Nephron (organoid): ENCODE data around the gene ARHGAP6.

Source experiments
- H3K27ac Mint-ChIP-seq, 3 experiments: 2 replicates each; pipeline ENCODE4 v1.8.0; 2020; ENCODE audit warnings: mixed read lengths in 3 of 3, mild to moderate bottlenecking in 2 of 3, moderate library complexity in 1 of 3
- H3K27me3 Mint-ChIP-seq: 2 replicates; pipeline ENCODE4 v1.8.0; 2021; ENCODE audit warnings: low read depth, mild to moderate bottlenecking, moderate library complexity, mixed read lengths
- H3K36me3 Mint-ChIP-seq: 2 replicates; pipeline ENCODE4 v1.8.0; 2020; ENCODE audit warnings: low read depth, mixed read lengths
- H3K4me1 Mint-ChIP-seq: 2 replicates; pipeline ENCODE4 v1.8.0; 2020; ENCODE audit warnings: mixed read lengths
- H3K4me3 Mint-ChIP-seq, 3 experiments: 2 replicates each; pipeline ENCODE4 v1.8.0; 2020; ENCODE audit warnings: mild to moderate bottlenecking in 3 of 3, mixed read lengths in 3 of 3, moderate library complexity in 2 of 3
- H3K9me3 Mint-ChIP-seq: 2 replicates; pipeline ENCODE4 v1.8.0; 2020; ENCODE audit warnings: mixed read lengths
- TF ChIP-seq, protein P1 (sequence below), 3 experiments: fragments of 200-600 bp; sonication (generic); IDR thresholded peaks; one replicate each; pipeline ENCODE4 v1.5.0; 2021; ENCODE audit warnings: antibody characterized with exemption in 3 of 3; ENCODE audit not compliant: unreplicated experiment in 3 of 3

The ARHGAP6 gene

DNA sequence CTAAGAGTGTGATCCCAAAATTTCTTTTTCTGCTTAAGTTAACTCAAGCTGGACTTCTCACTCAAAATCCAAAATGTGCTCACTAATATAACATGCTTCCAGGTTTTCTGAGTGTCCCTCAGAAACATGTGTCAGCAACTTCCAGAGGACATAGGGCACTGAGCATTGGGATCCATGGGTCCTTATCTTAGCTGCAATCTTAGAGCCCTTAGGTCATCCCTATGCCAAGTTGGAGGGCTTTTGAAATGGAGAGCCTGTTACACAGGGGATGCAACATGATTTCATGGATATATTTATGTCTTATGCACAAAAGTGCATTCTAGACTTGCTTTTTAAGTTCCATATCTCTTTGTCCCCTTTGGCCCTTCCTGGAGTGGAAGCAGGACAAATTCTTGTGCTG lies 566.3 kb downstream of the ARHGAP6 start:
- Mint-ChIP-seq H3K9me3 (peaks cover 3% of the 10 kb centered on the region), H3K4me3 (no peak overlapping the region), H3K27ac (no peak overlapping the region), H3K27me3 (no peaks in the 10 kb centered on the region), H3K36me3 (no peaks in the 10 kb centered on the region), H3K4me1 (peaks cover 21% of the 10 kb centered on the region)
- TF ChIP-seq, protein P1, sequence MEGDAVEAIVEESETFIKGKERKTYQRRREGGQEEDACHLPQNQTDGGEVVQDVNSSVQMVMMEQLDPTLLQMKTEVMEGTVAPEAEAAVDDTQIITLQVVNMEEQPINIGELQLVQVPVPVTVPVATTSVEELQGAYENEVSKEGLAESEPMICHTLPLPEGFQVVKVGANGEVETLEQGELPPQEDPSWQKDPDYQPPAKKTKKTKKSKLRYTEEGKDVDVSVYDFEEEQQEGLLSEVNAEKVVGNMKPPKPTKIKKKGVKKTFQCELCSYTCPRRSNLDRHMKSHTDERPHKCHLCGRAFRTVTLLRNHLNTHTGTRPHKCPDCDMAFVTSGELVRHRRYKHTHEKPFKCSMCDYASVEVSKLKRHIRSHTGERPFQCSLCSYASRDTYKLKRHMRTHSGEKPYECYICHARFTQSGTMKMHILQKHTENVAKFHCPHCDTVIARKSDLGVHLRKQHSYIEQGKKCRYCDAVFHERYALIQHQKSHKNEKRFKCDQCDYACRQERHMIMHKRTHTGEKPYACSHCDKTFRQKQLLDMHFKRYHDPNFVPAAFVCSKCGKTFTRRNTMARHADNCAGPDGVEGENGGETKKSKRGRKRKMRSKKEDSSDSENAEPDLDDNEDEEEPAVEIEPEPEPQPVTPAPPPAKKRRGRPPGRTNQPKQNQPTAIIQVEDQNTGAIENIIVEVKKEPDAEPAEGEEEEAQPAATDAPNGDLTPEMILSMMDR (IDR thresholded peaks at IDR 0.05; ENCODE audit: unreplicated experiment in 3 of 3) = no peak

DNA sequence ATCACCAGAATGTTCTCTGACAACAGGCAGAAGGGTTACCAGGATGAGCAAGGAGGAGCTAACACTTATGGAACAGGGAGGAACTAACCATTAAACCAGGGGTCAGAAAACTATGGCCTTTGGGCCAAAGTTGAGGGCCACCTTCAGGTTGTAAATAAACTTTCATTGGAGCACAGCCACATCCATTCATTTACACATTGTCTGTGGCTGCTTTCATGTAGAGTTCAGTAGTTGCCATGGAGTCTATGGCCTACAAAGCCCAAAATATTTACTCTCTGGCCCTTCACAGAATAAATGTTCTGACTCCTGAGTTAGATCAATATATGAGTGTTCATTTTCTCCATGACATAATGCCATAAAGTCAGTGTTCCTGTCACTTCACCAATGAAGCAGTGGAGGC lies 567.8 kb downstream of the ARHGAP6 start:
- Mint-ChIP-seq H3K36me3 (no peaks in the 10 kb centered on the region), H3K4me3 (no peak overlapping the region), H3K9me3 (peaks cover 3% of the 10 kb centered on the region), H3K4me1 (peaks cover 21% of the 10 kb centered on the region), H3K27me3 (no peaks in the 10 kb centered on the region), H3K27ac (no peak overlapping the region)
- TF ChIP-seq, protein P1 (IDR thresholded peaks at IDR 0.05; ENCODE audit: unreplicated experiment in 3 of 3) = no peak

DNA sequence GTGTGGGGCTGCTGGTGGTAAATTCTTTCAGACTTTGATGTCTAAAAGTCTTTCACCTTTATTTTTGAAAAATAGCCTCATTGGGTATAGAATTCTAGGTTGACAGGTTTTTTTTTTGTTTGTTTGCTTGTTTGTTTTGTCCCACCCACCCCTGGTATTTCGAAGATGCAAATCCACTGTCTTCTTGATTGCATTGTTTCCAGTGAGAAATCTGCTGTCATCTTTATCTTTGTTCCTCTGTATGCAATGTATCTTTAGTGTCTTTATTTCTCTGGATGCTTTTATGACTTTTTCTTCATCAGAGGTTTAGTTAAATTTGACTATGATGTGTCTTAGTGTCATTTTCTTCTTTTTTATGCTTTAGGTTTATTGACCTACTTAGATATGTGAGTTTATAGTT lies 575.9 kb downstream of the ARHGAP6 start:
- Mint-ChIP-seq H3K9me3 (peaks cover 31% of the 10 kb centered on the region), H3K27ac (no peak overlapping the region), H3K4me3 (no peak overlapping the region), H3K4me1 (no peaks in the 10 kb centered on the region), H3K36me3 (no peaks in the 10 kb centered on the region), H3K27me3 (no peaks in the 10 kb centered on the region)
- TF ChIP-seq, protein P1 (IDR thresholded peaks at IDR 0.05; ENCODE audit: unreplicated experiment in 3 of 3) = no peak
